ENCODE measurements around the gene TRPM4. TPM values are rescaled to one million over a fixed set of nuclear protein-coding genes. Genes with fewer than 3 reads are reported as not detected.
"Not testable (repeated sequence)": the region's sequence is repeated elsewhere in the genome, so short reads cannot be mapped to it uniquely, and the experiment has no call there.

TRPM4 gene
- total RNA-seq, 4 donors from 2014 or later: 228 to 419 (median 258) TPM

- Histone ChIP-seq H3K27ac (no peak overlapping the region), H3K4me3 (no peak overlapping the region), H3K4me1 (no peaks in the 10 kb centered on the region), H3K9me3 (no peaks in the 10 kb centered on the region), H3K36me3 (peaks cover 0 to 25% (median 0%) of the 10 kb centered on the region in 3 donors), H3K27me3 (no peaks in the 10 kb centered on the region)
- TF ChIP-seq POLR2A (IDR thresholded peaks at IDR 0.05): no peak
- no peak for TF ChIP-seq CTCF (IDR thresholded peaks at IDR 0.05)
- DNase-seq: no peak
These were observed 58.5 kb downstream of the TRPM4 start for GRCh38 chr19:49216071-49216470.

GRCh38 chr19:49217382-49217781 is 59.8 kb downstream of the TRPM4 start:
- Histone ChIP-seq H3K4me1 (no peaks in the 10 kb centered on the region), H3K9me3 (no peaks in the 10 kb centered on the region), H3K4me3 (no peak overlapping the region), H3K27ac (no peak overlapping the region), H3K36me3 (peaks cover 0 to 14% (median 0%) of the 10 kb centered on the region in 3 donors), H3K27me3 (no peaks in the 10 kb centered on the region)
- no peak for TF ChIP-seq POLR2A (IDR thresholded peaks at IDR 0.05)
- TF ChIP-seq CTCF (IDR thresholded peaks at IDR 0.05): no peak
- no peak for DNase-seq

- Histone ChIP-seq H3K36me3 (no peaks in the 10 kb centered on the region), H3K27me3 (no peaks in the 10 kb centered on the region), H3K9me3 (no peaks in the 10 kb centered on the region), H3K4me3 (no peak overlapping the region), H3K27ac (no peak overlapping the region), H3K4me1 (peaks cover 0 to 7% (median 1%) of the 10 kb centered on the region in 4 donors)
- no peak for DNase-seq
- no peak for TF ChIP-seq CTCF (IDR thresholded peaks at IDR 0.05)
- TF ChIP-seq POLR2A (IDR thresholded peaks at IDR 0.05): no peak
These were observed 64.4 kb downstream of the TRPM4 start for GRCh38 chr19:49222011-49222410.

GRCh38 chr19:49222528-49222927 is 64.9 kb downstream of the TRPM4 start:
- Histone ChIP-seq H3K27me3 (no peaks in the 10 kb centered on the region), H3K4me1 (peaks cover 0 to 7% (median 1%) of the 10 kb centered on the region in 4 donors), H3K9me3 (no peaks in the 10 kb centered on the region), H3K27ac (no peak overlapping the region), H3K36me3 (no peaks in the 10 kb centered on the region), H3K4me3 (no peak overlapping the region)
- TF ChIP-seq POLR2A (IDR thresholded peaks at IDR 0.05): no peak
- no peak for TF ChIP-seq CTCF (IDR thresholded peaks at IDR 0.05)
- no peak for DNase-seq

- no peaks in the 10 kb centered on the region for H3K27me3 ChIP-seq
- TF ChIP-seq POLR2A (IDR thresholded peaks at IDR 0.05) (no peak), CTCF (IDR thresholded peaks at IDR 0.05) (no peak)
- no peak overlapping the region for H3K4me3 ChIP-seq
- no peaks in the 10 kb centered on the region for H3K9me3 ChIP-seq
- no peak for DNase-seq
- H3K36me3 ChIP-seq: no peaks in the 10 kb centered on the region
- H3K4me1 ChIP-seq: peaks cover 0 to 7% (median 1%) of the 10 kb centered on the region in 4 donors
- H3K27ac ChIP-seq: no peak overlapping the region
These were observed 65.9 kb downstream of the TRPM4 start for GRCh38 chr19:49223472-49223871.

GRCh38 chr19:49224441-49224840 is 66.8 kb downstream of the TRPM4 start:
- H3K4me3 ChIP-seq, H3K36me3 ChIP-seq, H3K27me3 ChIP-seq, H3K9me3 ChIP-seq, H3K4me1 ChIP-seq, DNase-seq: not testable (repeated sequence)
- peak overlapping the region in 1 of 4 donors; percentile 50 for H3K27ac ChIP-seq

Data from Peyer's patch (tissue), 4 donors.